Mucosa of rectum (tissue), 2 donors: ENCODE results near the gene CHST15.
"Not testable (repeated sequence)": the region's sequence is repeated elsewhere in the genome, so short reads cannot be mapped to it uniquely, and the experiment has no call there.

Experiments used
- H3K27ac ChIP-seq, 2 donors: one replicate each; pipeline ENCODE4 v1.7.0; 2013; ENCODE audit warnings: inconsistent platforms in 2 of 2, low read depth in 2 of 2, low read length in 2 of 2
- H3K27me3 ChIP-seq, 2 donors: one replicate each; pipeline ENCODE4 v1.7.0; 2013; ENCODE audit warnings: low read length in 2 of 2; ENCODE audit not compliant: control insufficient read depth in 2 of 2, insufficient read depth in 2 of 2
- H3K36me3 ChIP-seq, 2 donors: one replicate each; pipeline ENCODE4 v1.7.0; 2013; ENCODE audit warnings: low read length in 2 of 2; ENCODE audit not compliant: control insufficient read depth in 2 of 2, insufficient read depth in 2 of 2
- H3K4me1 ChIP-seq, 2 donors: one replicate each; pipeline ENCODE4 v1.7.0; 2013; ENCODE audit warnings: low read length in 2 of 2, mild to moderate bottlenecking in 1 of 2; ENCODE audit not compliant: control insufficient read depth in 2 of 2, insufficient read depth in 2 of 2
- H3K4me3 ChIP-seq, 2 donors: one replicate each; pipeline ENCODE4 v1.7.0; 2013; ENCODE audit warnings: low read length in 2 of 2
- H3K9ac ChIP-seq, 2 donors: one replicate each; pipeline ENCODE4 v1.7.0; 2013; ENCODE audit warnings: low read length in 2 of 2, low read depth in 1 of 2, mild to moderate bottlenecking in 1 of 2
- H3K9me3 ChIP-seq, 2 donors: one replicate each; pipeline ENCODE4 v1.7.0; 2013; ENCODE audit warnings: low read length in 2 of 2; ENCODE audit not compliant: control insufficient read depth in 2 of 2
- donor health status: healthy.
- donor health status: Normal muscosa, but diverticular disease.

Gene CHST15

GRCh38 chr10:124039483-124040013, 53.9 kb downstream of the CHST15 start:
- H3K36me3 ChIP-seq: peaks cover 0 to 8% of the 10 kb centered on the region in 2 donors
- H3K4me1 ChIP-seq: peaks cover 0 to 10% of the 10 kb centered on the region in 2 donors

GRCh38 chr10:124037784-124038183, 55.6 kb downstream of the CHST15 start:
- H3K4me1 ChIP-seq: peaks cover 0 to 6% of the 10 kb centered on the region in 2 donors
- peaks cover 0 to 8% of the 10 kb centered on the region in 2 donors for H3K36me3 ChIP-seq
- H3K9ac ChIP-seq: no peak overlapping the region
- no peaks in the 10 kb centered on the region for H3K27me3 ChIP-seq
- no peak overlapping the region for H3K4me3 ChIP-seq
- no peaks in the 10 kb centered on the region for H3K9me3 ChIP-seq
- no peak overlapping the region for H3K27ac ChIP-seq

More at GRCh38 chr10:124039483-124040013, 53.9 kb downstream of the CHST15 start:
- Histone ChIP-seq H3K9ac (no peak overlapping the region), H3K9me3 (no peaks in the 10 kb centered on the region), H3K27me3 (no peaks in the 10 kb centered on the region), H3K27ac (no peak overlapping the region), H3K4me3 (no peak overlapping the region)

GRCh38 chr10:124037286-124037685, 56.1 kb downstream of the CHST15 start:
- Histone ChIP-seq H3K4me3 (no peak overlapping the region), H3K27me3 (no peaks in the 10 kb centered on the region), H3K36me3 (peaks cover 0 to 8% of the 10 kb centered on the region in 2 donors), H3K27ac (peak overlapping the region in 1 of 2 donors; percentile 82), H3K4me1 (peaks cover 0 to 6% of the 10 kb centered on the region in 2 donors), H3K9me3 (no peaks in the 10 kb centered on the region), H3K9ac (no peak overlapping the region)

- Histone ChIP-seq H3K9me3 (no peaks in the 10 kb centered on the region), H3K4me1 (peaks cover 0 to 6% of the 10 kb centered on the region in 2 donors), H3K36me3 (peaks cover 0 to 8% of the 10 kb centered on the region in 2 donors), H3K27me3 (no peaks in the 10 kb centered on the region), H3K4me3 (no peak overlapping the region), H3K27ac (peak overlapping the region in 1 of 2 donors; percentile 82), H3K9ac (peak overlapping the region in 1 of 2 donors; percentile 20)
Measured at GRCh38 chr10:124036746-124037145, 56.7 kb downstream of the CHST15 start.

GRCh38 chr10:124035928-124036558, 57.4 kb downstream of the CHST15 start:
- Histone ChIP-seq H3K36me3 (peaks cover 0 to 8% of the 10 kb centered on the region in 2 donors), H3K9me3 (no peaks in the 10 kb centered on the region), H3K27ac (peak overlapping the region in 1 of 2 donors; percentile 82), H3K9ac (peak overlapping the region in 1 of 2 donors; percentile 20), H3K4me1 (peaks cover 0 to 6% of the 10 kb centered on the region in 2 donors), H3K27me3 (no peaks in the 10 kb centered on the region), H3K4me3 (no peak overlapping the region)

- H3K36me3 ChIP-seq: peaks cover 0 to 7% of the 10 kb centered on the region in 2 donors
Measured at GRCh38 chr10:124035306-124035927, 58.0 kb downstream of the CHST15 start.

GRCh38 chr10:124034576-124035305, 58.7 kb downstream of the CHST15 start:
- H3K4me1 ChIP-seq, H3K4me3 ChIP-seq, H3K27ac ChIP-seq: not testable (repeated sequence)

More at GRCh38 chr10:124035306-124035927, 58.0 kb downstream of the CHST15 start:
- Histone ChIP-seq H3K4me3 (no peak overlapping the region), H3K4me1 (peaks cover 0 to 6% of the 10 kb centered on the region in 2 donors), H3K27ac (peak overlapping the region; percentile 13 to 49), H3K9ac (no peak overlapping the region), H3K9me3 (no peaks in the 10 kb centered on the region), H3K27me3 (no peaks in the 10 kb centered on the region)

GRCh38 chr10:124033887-124034218, 59.5 kb downstream of the CHST15 start:
- H3K4me1 ChIP-seq: peaks cover 2 to 6% of the 10 kb centered on the region in 2 donors
- H3K27me3 ChIP-seq: no peaks in the 10 kb centered on the region
- no peaks in the 10 kb centered on the region for H3K9me3 ChIP-seq
- H3K4me3 ChIP-seq: no peak overlapping the region
- peaks cover 0 to 3% of the 10 kb centered on the region in 2 donors for H3K36me3 ChIP-seq
- H3K9ac ChIP-seq: no peak overlapping the region
- H3K27ac ChIP-seq: peak overlapping the region in 1 of 2 donors; percentile 3

More at GRCh38 chr10:124034576-124035305, 58.7 kb downstream of the CHST15 start:
- H3K9ac ChIP-seq, H3K36me3 ChIP-seq, H3K27me3 ChIP-seq, H3K9me3 ChIP-seq: not testable (repeated sequence)

GRCh38 chr10:124032971-124033886, 60.2 kb downstream of the CHST15 start:
- peaks cover 2 to 6% of the 10 kb centered on the region in 2 donors for H3K4me1 ChIP-seq

More at GRCh38 chr10:124032971-124033886, 60.2 kb downstream of the CHST15 start:
- Histone ChIP-seq H3K27ac (peak overlapping the region in 1 of 2 donors; percentile 3), H3K9ac (no peak overlapping the region), H3K9me3 (no peaks in the 10 kb centered on the region), H3K27me3 (no peaks in the 10 kb centered on the region), H3K36me3 (peaks cover 0 to 3% of the 10 kb centered on the region in 2 donors), H3K4me3 (no peak overlapping the region)
